ENCODE measurements around the gene EBP.

DNA sequence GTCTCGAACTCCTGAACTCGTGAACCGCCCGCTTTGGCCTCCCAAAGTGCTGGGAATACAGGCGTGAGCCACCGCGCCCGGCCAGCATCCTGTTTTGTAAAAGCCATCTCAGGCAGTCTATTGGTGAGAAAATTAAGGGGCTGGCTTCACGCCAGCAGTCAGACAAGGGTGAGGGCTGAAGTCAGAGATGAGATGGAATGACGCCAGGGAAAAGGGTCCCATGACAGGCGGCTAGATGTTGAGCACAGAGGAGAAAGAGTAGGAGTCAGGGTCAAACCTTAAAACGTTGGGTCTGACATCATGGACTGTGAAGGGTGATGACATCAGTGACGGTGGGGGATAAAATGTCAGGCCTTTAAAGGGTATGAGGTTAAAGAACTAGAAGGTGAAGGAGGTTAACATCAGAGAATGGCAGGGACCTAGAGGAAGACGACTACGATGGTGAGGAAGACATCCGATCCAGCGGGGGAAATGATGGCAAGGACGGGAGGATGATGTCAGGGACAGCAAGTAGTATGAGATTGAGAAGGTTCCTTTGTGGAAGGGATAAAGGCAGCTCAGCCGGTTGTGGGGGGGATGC lies 52.2 kb downstream of the EBP start:
- no peak for TF ChIP-seq POLR2A (IDR thresholded peaks at IDR 0.05)
- TF ChIP-seq CTCF (IDR thresholded peaks at IDR 0.05) = no peak

Data from lower leg skin (tissue), 3 donors.